HL-60 (cell line): ENCODE measurements around the gene CENPV.
A peak's percentile ranks its signal among the peaks of the same experiment; 100 is the strongest.

Experiments used
- DNase-seq, 2 experiments: peaks; one replicate each; pipeline ENCODE4 v3.0.0-alpha.2; 2010 to 2020; ENCODE audit warnings: low read depth in 1 of 2, low spot score in 1 of 2
- H3K27ac ChIP-seq: fragments of 250-450 bp; sonication (Bioruptor Pico); replicated peaks from 2 replicates; pipeline ENCODE4 v1.5.1; 2020; ENCODE audit warnings: mild to moderate bottlenecking, moderate library complexity
- H3K27me3 ChIP-seq: fragments of 250-450 bp; sonication (Bioruptor Pico); 2 replicates; pipeline ENCODE4 v1.5.1; 2021; ENCODE audit warnings: mild to moderate bottlenecking, moderate library complexity; ENCODE audit not compliant: insufficient read depth, poor library complexity, severe bottlenecking
- H3K4me3 ChIP-seq: replicated peaks from 2 replicates; pipeline ENCODE4 v1.5.1; 2011; ENCODE audit warnings: mild to moderate bottlenecking, control low read depth, low read length; ENCODE audit not compliant: insufficient read depth
- GABPA ChIP-seq: IDR thresholded peaks from 2 replicates; pipeline ENCODE4 v1.6.1; 2012; ENCODE audit warnings: low read depth
- POLR2AphosphoS5 ChIP-seq: IDR thresholded peaks from 2 replicates; pipeline ENCODE4 v1.6.1; 2012; ENCODE audit warnings: low read depth
- SPI1 ChIP-seq: IDR thresholded peaks from 2 replicates; pipeline ENCODE4 v1.6.1; 2012; ENCODE audit warnings: low read depth, mild to moderate bottlenecking, borderline replicate concordance
- TF ChIP-seq, protein P1 (sequence below): IDR thresholded peaks from 2 replicates; pipeline ENCODE4 v1.6.1; 2012; ENCODE audit warnings: low read depth; ENCODE audit not compliant: insufficient replicate concordance
- TF ChIP-seq, protein P2 (sequence below): IDR thresholded peaks from one replicate; pipeline ENCODE4 v1.5.1; 2011; ENCODE audit warnings: low read length, control low read depth, inconsistent platforms; ENCODE audit not compliant: insufficient read depth

Gene CENPV

DNA sequence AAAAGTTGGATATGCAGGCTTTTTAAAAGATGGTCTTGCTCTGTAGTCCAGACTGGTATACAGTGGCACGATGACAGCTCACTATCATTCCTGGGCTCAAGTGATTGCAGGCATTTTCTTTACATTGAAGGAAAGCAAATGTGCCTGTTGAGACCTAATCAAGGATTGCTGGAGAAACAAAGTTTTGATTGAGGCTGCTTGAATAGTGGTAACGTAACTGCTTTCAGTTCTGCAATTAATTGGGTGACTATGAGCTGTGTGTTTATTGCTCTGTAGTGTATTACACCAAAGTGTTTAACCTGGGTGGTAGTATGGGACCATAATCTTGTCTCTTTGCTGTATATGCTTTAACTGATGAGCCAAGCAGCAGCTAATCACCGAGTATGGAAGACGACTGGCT, 29.9 kb upstream of the CENPV start:
- no peak overlapping the region for H3K4me3 ChIP-seq
- H3K27ac ChIP-seq: no peak overlapping the region
- DNase-seq: no peak
- no peaks in the 10 kb centered on the region for H3K27me3 ChIP-seq
- TF ChIP-seq, protein P1, sequence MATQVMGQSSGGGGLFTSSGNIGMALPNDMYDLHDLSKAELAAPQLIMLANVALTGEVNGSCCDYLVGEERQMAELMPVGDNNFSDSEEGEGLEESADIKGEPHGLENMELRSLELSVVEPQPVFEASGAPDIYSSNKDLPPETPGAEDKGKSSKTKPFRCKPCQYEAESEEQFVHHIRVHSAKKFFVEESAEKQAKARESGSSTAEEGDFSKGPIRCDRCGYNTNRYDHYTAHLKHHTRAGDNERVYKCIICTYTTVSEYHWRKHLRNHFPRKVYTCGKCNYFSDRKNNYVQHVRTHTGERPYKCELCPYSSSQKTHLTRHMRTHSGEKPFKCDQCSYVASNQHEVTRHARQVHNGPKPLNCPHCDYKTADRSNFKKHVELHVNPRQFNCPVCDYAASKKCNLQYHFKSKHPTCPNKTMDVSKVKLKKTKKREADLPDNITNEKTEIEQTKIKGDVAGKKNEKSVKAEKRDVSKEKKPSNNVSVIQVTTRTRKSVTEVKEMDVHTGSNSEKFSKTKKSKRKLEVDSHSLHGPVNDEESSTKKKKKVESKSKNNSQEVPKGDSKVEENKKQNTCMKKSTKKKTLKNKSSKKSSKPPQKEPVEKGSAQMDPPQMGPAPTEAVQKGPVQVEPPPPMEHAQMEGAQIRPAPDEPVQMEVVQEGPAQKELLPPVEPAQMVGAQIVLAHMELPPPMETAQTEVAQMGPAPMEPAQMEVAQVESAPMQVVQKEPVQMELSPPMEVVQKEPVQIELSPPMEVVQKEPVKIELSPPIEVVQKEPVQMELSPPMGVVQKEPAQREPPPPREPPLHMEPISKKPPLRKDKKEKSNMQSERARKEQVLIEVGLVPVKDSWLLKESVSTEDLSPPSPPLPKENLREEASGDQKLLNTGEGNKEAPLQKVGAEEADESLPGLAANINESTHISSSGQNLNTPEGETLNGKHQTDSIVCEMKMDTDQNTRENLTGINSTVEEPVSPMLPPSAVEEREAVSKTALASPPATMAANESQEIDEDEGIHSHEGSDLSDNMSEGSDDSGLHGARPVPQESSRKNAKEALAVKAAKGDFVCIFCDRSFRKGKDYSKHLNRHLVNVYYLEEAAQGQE: no peak
- TF ChIP-seq POLR2AphosphoS5: no peak
- no peak for TF ChIP-seq SPI1
- TF ChIP-seq GABPA: no peak
- TF ChIP-seq, protein P2, sequence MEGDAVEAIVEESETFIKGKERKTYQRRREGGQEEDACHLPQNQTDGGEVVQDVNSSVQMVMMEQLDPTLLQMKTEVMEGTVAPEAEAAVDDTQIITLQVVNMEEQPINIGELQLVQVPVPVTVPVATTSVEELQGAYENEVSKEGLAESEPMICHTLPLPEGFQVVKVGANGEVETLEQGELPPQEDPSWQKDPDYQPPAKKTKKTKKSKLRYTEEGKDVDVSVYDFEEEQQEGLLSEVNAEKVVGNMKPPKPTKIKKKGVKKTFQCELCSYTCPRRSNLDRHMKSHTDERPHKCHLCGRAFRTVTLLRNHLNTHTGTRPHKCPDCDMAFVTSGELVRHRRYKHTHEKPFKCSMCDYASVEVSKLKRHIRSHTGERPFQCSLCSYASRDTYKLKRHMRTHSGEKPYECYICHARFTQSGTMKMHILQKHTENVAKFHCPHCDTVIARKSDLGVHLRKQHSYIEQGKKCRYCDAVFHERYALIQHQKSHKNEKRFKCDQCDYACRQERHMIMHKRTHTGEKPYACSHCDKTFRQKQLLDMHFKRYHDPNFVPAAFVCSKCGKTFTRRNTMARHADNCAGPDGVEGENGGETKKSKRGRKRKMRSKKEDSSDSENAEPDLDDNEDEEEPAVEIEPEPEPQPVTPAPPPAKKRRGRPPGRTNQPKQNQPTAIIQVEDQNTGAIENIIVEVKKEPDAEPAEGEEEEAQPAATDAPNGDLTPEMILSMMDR: no peak

DNA sequence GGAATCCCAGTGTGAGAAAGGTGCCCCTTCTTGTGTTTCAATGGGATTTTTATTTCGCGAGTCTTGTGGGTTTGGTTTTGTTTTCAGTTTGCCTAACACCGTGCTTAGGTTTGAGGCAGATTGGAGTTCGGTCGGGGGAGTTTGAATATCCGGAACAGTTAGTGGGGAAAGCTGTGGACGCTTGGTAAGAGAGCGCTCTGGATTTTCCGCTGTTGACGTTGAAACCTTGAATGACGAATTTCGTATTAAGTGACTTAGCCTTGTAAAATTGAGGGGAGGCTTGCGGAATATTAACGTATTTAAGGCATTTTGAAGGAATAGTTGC, 28.2 kb upstream of the CENPV start:
- peak in 1 of 2 experiments; percentile 1 for DNase-seq
- H3K27ac ChIP-seq: peak overlapping the region; percentile 99
- H3K27me3 ChIP-seq: no peaks in the 10 kb centered on the region
- H3K4me3 ChIP-seq: peak overlapping the region; percentile 50
- TF ChIP-seq, protein P1: no peak
- TF ChIP-seq, protein P2: no peak
- TF ChIP-seq SPI1: no peak
- no peak for TF ChIP-seq GABPA
- TF ChIP-seq POLR2AphosphoS5: no peak

DNA sequence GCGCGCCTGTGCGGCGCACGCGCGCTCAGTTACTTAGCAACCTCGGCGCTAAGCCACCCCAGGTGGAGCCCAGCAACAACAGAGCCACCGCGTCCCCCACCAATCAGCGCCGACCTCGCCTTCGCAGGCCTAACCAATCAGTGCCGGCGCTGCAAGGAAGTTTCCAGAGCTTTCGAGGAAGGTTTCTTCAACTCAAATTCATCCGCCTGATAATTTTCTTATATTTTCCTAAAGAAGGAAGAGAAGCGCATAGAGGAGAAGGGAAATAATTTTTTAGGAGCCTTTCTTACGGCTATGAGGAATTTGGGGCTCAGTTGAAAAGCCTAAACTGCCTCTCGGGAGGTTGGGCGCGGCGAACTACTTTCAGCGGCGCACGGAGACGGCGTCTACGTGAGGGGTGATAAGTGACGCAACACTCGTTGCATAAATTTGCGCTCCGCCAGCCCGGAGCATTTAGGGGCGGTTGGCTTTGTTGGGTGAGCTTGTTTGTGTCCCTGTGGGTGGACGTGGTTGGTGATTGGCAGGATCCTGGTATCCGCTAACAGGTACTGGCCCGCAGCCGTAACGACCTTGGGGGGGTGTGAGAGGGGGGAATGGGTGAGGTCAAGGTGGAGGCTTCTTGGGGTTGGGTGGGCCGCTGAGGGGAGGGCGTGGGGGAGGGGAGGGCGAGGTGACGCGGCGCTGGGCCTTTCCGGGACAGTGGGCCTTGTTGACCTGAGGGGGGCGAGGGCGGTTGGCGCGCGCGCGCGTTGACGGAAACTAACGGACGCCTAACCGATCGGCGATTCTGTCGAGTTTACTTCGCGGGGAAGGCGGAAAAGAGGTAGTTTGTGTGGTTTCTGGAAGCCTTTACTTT, 27.6 kb upstream of the CENPV start, which contains the start of gene UBB:
Gene UBB, plus strand, starts transcription at position 452 of the 856 bp plus-strand sequence. CDS start 817 bp downstream, outside the sequence.
- Histone ChIP-seq H3K27ac (peak within 1 kb of the TSS; percentile 99), H3K27me3 (no peaks in the 10 kb centered on the region), H3K4me3 (peak within 1 kb of the TSS; percentile 50)
- TF ChIP-seq POLR2AphosphoS5 (peak; percentile 94), GABPA (no peak)
- TF ChIP-seq, protein P1: peak; percentile 63
- peak; percentile 91 for DNase-seq
